IMR-90 (cell line): ENCODE data around the gene NPHS1. TPM values are rescaled to one million over a fixed set of nuclear protein-coding genes. Genes with fewer than 3 reads are reported as not detected.

ENCODE experiments used
- ATAC-seq: fragments of 200-7000 bp; cut with Tn5 transposase; 2 replicates; pipeline ENCODE4 v1.9.1; 2020; ENCODE audit warnings: low read depth, mild to moderate bottlenecking, moderate library complexity
- BruUV-seq: library from RNA; stranded (reverse); fragments of 400-500 nt; replicated peaks from 2 replicates; lab custom pipeline; 2021; lab: Mats Ljungman, UMichigan
- CTCF ChIA-PET: fragments of 300-600 bp; formaldehyde crosslinking; extraction: SDS; loops from one replicate; lab custom pipeline; 2021; ENCODE audit warnings: antibody characterized with exemption; lab: Yijun Ruan, JAX
- POLR2A ChIA-PET: fragments of 300-600 bp; sonication (Branson Sonifier 250); formaldehyde crosslinking; loops from one replicate; lab custom pipeline; 2022; ENCODE audit warnings: antibody characterized with exemption; ENCODE audit not compliant: unreplicated experiment; lab: Charles Lee
- DNase-seq: peaks from one replicate; pipeline ENCODE4 v3.0.0; 2013
- H2AFZ ChIP-seq: replicated peaks from 2 replicates; pipeline ENCODE3; 2013; ENCODE audit warnings: low read length, mild to moderate bottlenecking; ENCODE audit not compliant: poor library complexity
- H2AK5ac ChIP-seq: 2 replicates; pipeline ENCODE4 v1.6.1; 2013; ENCODE audit warnings: low read depth, low read length, inconsistent platforms
- H2AK9ac ChIP-seq: replicated peaks from 2 replicates; pipeline ENCODE3; 2013; ENCODE audit warnings: mild to moderate bottlenecking, low read depth, low read length, moderate library complexity; ENCODE audit not compliant: poor library complexity
- H2BK120ac ChIP-seq: 2 replicates; pipeline ENCODE4 v1.6.1; 2013; ENCODE audit warnings: low read depth, low read length, inconsistent platforms
- H2BK15ac ChIP-seq: 3 replicates; pipeline ENCODE4 v1.6.1; 2013; ENCODE audit warnings: low read depth, low read length, inconsistent platforms
- H2BK20ac ChIP-seq: 2 replicates; pipeline ENCODE4 v1.6.1; 2013; ENCODE audit warnings: low read depth, mild to moderate bottlenecking, inconsistent platforms, low read length, moderate library complexity
- H2BK5ac ChIP-seq: 2 replicates; pipeline ENCODE4 v1.6.1; 2013; ENCODE audit warnings: mild to moderate bottlenecking, low read depth, low read length, inconsistent platforms; ENCODE audit not compliant: poor library complexity, severe bottlenecking
- H3K14ac ChIP-seq: replicated peaks from 2 replicates; pipeline ENCODE4 v1.6.1; 2013; ENCODE audit warnings: low read depth, low read length, inconsistent platforms
- H3K18ac ChIP-seq: 2 replicates; pipeline ENCODE4 v1.6.1; 2013; ENCODE audit warnings: low read depth, low read length, control low read depth
- H3K23ac ChIP-seq: 2 replicates; pipeline ENCODE4 v1.6.1; 2013; ENCODE audit warnings: low read depth, low read length, inconsistent platforms
- H3K27ac ChIP-seq: 2 replicates; pipeline ENCODE4 v1.5.1; 2013; ENCODE audit warnings: mild to moderate bottlenecking, control low read depth, low read length; ENCODE audit not compliant: insufficient read depth
- H3K27me3 ChIP-seq: 2 replicates; pipeline ENCODE4 v1.6.1; 2013; ENCODE audit warnings: low read length; ENCODE audit not compliant: control insufficient read depth, insufficient read depth
- H3K36me3 ChIP-seq: 2 replicates; pipeline ENCODE4 v1.6.1; 2013; ENCODE audit warnings: low read length, mixed read lengths; ENCODE audit not compliant: control insufficient read depth, insufficient read depth
- H3K4ac ChIP-seq: 2 replicates; pipeline ENCODE4 v1.6.1; 2013; ENCODE audit warnings: low read depth, low read length, inconsistent platforms
- H3K4me1 ChIP-seq: 2 replicates; pipeline ENCODE4 v1.6.1; 2013; ENCODE audit warnings: low read length, mixed read lengths; ENCODE audit not compliant: control insufficient read depth, insufficient read depth
- H3K4me2 ChIP-seq: 2 replicates; pipeline ENCODE4 v1.6.1; 2013; ENCODE audit warnings: low read depth, mild to moderate bottlenecking, control low read depth, low read length, moderate library complexity
- H3K4me3 ChIP-seq: 2 replicates; pipeline ENCODE4 v1.5.1; 2013; ENCODE audit warnings: low read depth, mild to moderate bottlenecking, control low read depth, low read length, moderate library complexity; ENCODE audit not compliant: insufficient read depth
- H3K56ac ChIP-seq: 2 replicates; pipeline ENCODE4 v1.6.1; 2013; ENCODE audit warnings: low read length, inconsistent platforms; ENCODE audit not compliant: insufficient read depth; ENCODE audit errors: extremely low read depth
- H3K79me1 ChIP-seq, 2 experiments: 2 replicates each; pipeline ENCODE4 v1.6.1; 2013; ENCODE audit warnings: low read length in 2 of 2, inconsistent platforms in 1 of 2, low read depth in 1 of 2
- H3K9ac ChIP-seq: 2 replicates; pipeline ENCODE4 v1.6.1; 2013; ENCODE audit warnings: low read depth, low read length, control low read depth
- H3K9me1 ChIP-seq: 2 replicates; pipeline ENCODE4 v1.6.1; 2013; ENCODE audit warnings: low read length, inconsistent platforms; ENCODE audit not compliant: insufficient read depth
- H3K9me3 ChIP-seq: 2 replicates; pipeline ENCODE4 v1.6.1; 2013; ENCODE audit warnings: low read length; ENCODE audit not compliant: control insufficient read depth, insufficient read depth
- H4K20me1 ChIP-seq: 2 replicates; pipeline ENCODE4 v1.6.1; 2013; ENCODE audit warnings: low read length, inconsistent platforms; ENCODE audit not compliant: insufficient read depth
- H4K5ac ChIP-seq: 2 replicates; pipeline ENCODE4 v1.6.1; 2013; ENCODE audit warnings: mild to moderate bottlenecking, low read depth, low read length, control low read depth
- H4K8ac ChIP-seq, 2 experiments: 2 replicates each; pipeline ENCODE4 v1.6.1; 2013; ENCODE audit warnings: low read depth in 2 of 2, low read length in 2 of 2, control low read depth in 1 of 2, inconsistent platforms in 1 of 2
- H4K91ac ChIP-seq: 2 replicates; pipeline ENCODE4 v1.6.1; 2013; ENCODE audit warnings: low read depth, low read length, inconsistent platforms; ENCODE audit not compliant: insufficient read depth
- BHLHE40 ChIP-seq: fragments of 150-350 bp; IDR thresholded peaks from 2 replicates; pipeline ENCODE4 v1.6.1; 2016; ENCODE audit warnings: mild to moderate bottlenecking, low read depth, low read length
- CEBPB ChIP-seq: IDR thresholded peaks from 2 replicates; pipeline ENCODE4 v1.6.1; 2012; ENCODE audit warnings: low read depth, low read length, improper control_type of control experiment
- CHD1 ChIP-seq: IDR thresholded peaks from 2 replicates; pipeline ENCODE4 v1.6.1; 2012; ENCODE audit warnings: low read depth, low read length, improper control_type of control experiment
- FOS ChIP-seq: fragments of 150-350 bp; IDR thresholded peaks from 2 replicates; pipeline ENCODE4 v1.6.1; 2016; ENCODE audit warnings: low read depth, low read length
- MAZ ChIP-seq: IDR thresholded peaks from 2 replicates; pipeline ENCODE4 v1.6.1; 2012; ENCODE audit warnings: low read depth, mild to moderate bottlenecking, low read length, improper control_type of control experiment, moderate library complexity, borderline replicate concordance
- NFE2L2 ChIP-seq: fragments of 150-350 bp; IDR thresholded peaks from 2 replicates; pipeline ENCODE4 v1.6.1; 2016; ENCODE audit warnings: low read depth, mild to moderate bottlenecking, low read length
- RAD21 ChIP-seq: IDR thresholded peaks from 2 replicates; pipeline ENCODE4 v1.6.1; 2012; ENCODE audit warnings: low read length, improper control_type of control experiment
- RCOR1 ChIP-seq: IDR thresholded peaks from 2 replicates; pipeline ENCODE4 v1.6.1; 2012; ENCODE audit warnings: mild to moderate bottlenecking, low read length, improper control_type of control experiment; ENCODE audit not compliant: insufficient replicate concordance
- RFX5 ChIP-seq: IDR thresholded peaks from 2 replicates; pipeline ENCODE4 v1.8.0; 2012; ENCODE audit warnings: low read depth, mild to moderate bottlenecking, low read length, moderate library complexity
- SMC3 ChIP-seq: fragments of 150-350 bp; IDR thresholded peaks from 2 replicates; pipeline ENCODE4 v1.6.1; 2016; ENCODE audit warnings: low read depth, mild to moderate bottlenecking, antibody characterized with exemption, low read length, moderate library complexity
- WGBS, 2 experiments: methylation state at CpG; one replicate each; pipeline versions ENCODE4 v1.1.5 to v1.1.7; 2013; ENCODE audit warnings: missing lambda C conversion rate in 2 of 2; ENCODE audit not compliant: insufficient read length in 1 of 2; ENCODE audit errors: extremely low coverage in 2 of 2; 5-methylcytosine and 5-hydroxymethylcytosine counted together
- dilution Hi-C: fragments of 300-500 bp; cut with HindIII; formaldehyde crosslinking; loops from one replicate; pipeline ENCODE4 v1.14.3; 2018; ENCODE audit warnings: low sequenced_read_pairs; ENCODE audit not compliant: unreplicated experiment
- in situ Hi-C: fragments of 300-500 bp; cut with MboI; formaldehyde crosslinking; loops from 3 replicates; pipeline ENCODE4 v1.14.3; 2019; ENCODE audit warnings: low sequenced_read_pairs, inconsistent platforms, mixed read lengths
- intact Hi-C: fragments of 100-400 bp; cut with micrococcal nuclease; formaldehyde crosslinking; loops from 2 replicates; pipeline ENCODE4 v1.10.0; 2022
- polyA plus RNA-seq, 3 experiments: library from polyadenylated mRNA; depleted of rRNA; stranded (reverse); fragments of >200 nt; gene quantifications; 2 replicates each; pipeline ENCODE4 v1.2.3, GENCODE V29; 2012; ENCODE audit warnings: low replicate concordance in 1 of 3
- total RNA-seq: library from RNA; depleted of rRNA; stranded (reverse); fragments of >200 nt; gene quantifications from 2 replicates; pipeline ENCODE4 v1.2.3, GENCODE V29; 2012
- TF ChIP-seq, protein P1 (sequence below): fragments of 150-350 bp; IDR thresholded peaks from 2 replicates; pipeline ENCODE4 v1.6.1; 2016; ENCODE audit warnings: low read depth, mild to moderate bottlenecking, low read length, moderate library complexity, borderline replicate concordance

Gene NPHS1
- total and polyA plus RNA-seq, 2 of the 4 experiments (the other 2 are of a cell fraction) = not detected

GRCh38 chr19:35787227-35787799, 65.0 kb downstream of the NPHS1 start:
- Histone ChIP-seq H3K23ac (no peak overlapping the region), H3K4me1 (no peaks in the 10 kb centered on the region), H3K4me3 (no peak overlapping the region), H3K4ac (no peak overlapping the region), H3K9me1 (no peaks in the 10 kb centered on the region), H2BK120ac (no peak overlapping the region), H3K27ac (no peak overlapping the region), H3K79me1 (no peaks in the 10 kb centered on the region), H3K56ac (no peak overlapping the region), H3K36me3 (peaks cover 5% of the 10 kb centered on the region; the same call in 1 of the 2 replicates), H4K5ac (no peak overlapping the region), H2BK20ac (no peak overlapping the region), H2BK5ac (no peak overlapping the region), H2AFZ (no peak overlapping the region), H3K9me3 (no peaks in the 10 kb centered on the region), H3K9ac (no peak overlapping the region), H2AK9ac (no peak overlapping the region), H3K27me3 (no peaks in the 10 kb centered on the region), H4K91ac (no peak overlapping the region), H3K14ac (no peak overlapping the region), H2BK15ac (no peak overlapping the region), H3K4me2 (no peak overlapping the region), H4K20me1 (no peaks in the 10 kb centered on the region), H4K8ac (no peak overlapping the region), H2AK5ac (no peak overlapping the region), H3K18ac (no peak overlapping the region)
- CTCF ChIA-PET = no interaction called here
- TF ChIP-seq RCOR1 = no peak
- TF ChIP-seq NFE2L2 = no peak
- TF ChIP-seq FOS = no peak
- TF ChIP-seq CEBPB = no peak
- TF ChIP-seq RFX5 = no peak
- TF ChIP-seq, protein P1, sequence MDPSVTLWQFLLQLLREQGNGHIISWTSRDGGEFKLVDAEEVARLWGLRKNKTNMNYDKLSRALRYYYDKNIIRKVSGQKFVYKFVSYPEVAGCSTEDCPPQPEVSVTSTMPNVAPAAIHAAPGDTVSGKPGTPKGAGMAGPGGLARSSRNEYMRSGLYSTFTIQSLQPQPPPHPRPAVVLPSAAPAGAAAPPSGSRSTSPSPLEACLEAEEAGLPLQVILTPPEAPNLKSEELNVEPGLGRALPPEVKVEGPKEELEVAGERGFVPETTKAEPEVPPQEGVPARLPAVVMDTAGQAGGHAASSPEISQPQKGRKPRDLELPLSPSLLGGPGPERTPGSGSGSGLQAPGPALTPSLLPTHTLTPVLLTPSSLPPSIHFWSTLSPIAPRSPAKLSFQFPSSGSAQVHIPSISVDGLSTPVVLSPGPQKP = no peak
- TF ChIP-seq MAZ = no peak
- no peak for TF ChIP-seq BHLHE40
- TF ChIP-seq RAD21 = no peak
- TF ChIP-seq SMC3 = no peak
- no peak for TF ChIP-seq CHD1
- 89% methylated on average over 7 of the region's 15 CpGs; no CpG with 5 or more reads in 1 of the 2 experiments for WGBS, 2 experiments
- ATAC-seq (no peak), DNase-seq (no peak)
- dilution Hi-C loops = no loop called here
- POLR2A ChIA-PET = no interaction called here
- intact Hi-C loops = no loop called here
- in situ Hi-C loops = no loop called here
- BruUV-seq = no TSS peak
